ENCODE measurements around the gene TTC6. TPM values are rescaled to one million over a fixed set of nuclear protein-coding genes. Genes with fewer than 3 reads are reported as not detected.

The TTC6 gene
- total RNA-seq, 2 experiments from 2014 or later, result not detected

DNA sequence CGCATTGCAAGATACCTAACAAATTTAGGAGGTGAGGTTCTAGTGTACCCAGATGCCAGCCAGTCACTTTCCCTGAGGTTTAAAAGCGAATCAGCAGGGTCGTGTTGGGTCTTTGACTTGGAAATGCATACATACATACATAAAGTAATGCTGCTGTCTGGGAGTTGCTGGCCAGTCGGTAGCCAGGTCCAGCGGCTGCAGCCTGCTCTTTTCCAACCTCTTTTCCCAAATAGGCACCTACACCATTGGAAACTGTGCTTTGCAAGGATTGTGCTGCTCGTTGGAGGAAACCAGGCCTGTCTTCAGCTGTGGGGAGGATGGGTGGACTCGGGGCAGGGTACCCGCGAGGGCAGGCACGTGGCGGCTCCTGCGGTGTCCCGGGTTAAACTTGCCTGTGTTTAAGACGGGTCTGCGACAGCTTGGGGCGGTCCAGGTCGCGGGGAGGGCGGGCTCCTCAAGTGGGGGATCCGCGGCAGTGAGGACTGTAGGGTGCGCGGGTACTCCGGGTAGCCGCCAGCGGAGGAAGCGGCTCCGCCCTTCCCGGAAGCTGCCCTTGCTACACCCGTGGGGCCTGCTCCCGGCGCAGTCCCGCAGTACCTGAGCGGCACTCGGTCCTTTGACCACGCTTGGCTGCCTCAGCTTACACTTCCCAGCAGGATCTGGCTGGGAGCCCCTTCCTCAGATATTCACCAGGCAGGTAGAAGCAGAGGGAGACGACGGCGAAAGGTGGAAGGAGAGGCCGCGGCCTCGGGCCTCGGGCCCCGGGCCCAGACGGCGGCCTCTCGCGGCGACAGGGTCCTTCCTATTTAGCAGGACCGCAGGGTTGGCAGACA, 2.7 kb downstream of the TTC6 start:
- DNase-seq (no peak), ATAC-seq (no peak)
- Mint-ChIP-seq H3K36me3 (peaks cover 8% of the 10 kb centered on the region), H3K4me1 (peaks cover 12% of the 10 kb centered on the region), H3K4me3 (no peak overlapping the region), H3K9me3 (ENCODE audit: low read depth) (no peaks in the 10 kb centered on the region), H3K27me3 (peaks cover 85% of the 10 kb centered on the region), H3K27ac (no peak overlapping the region)
- CTCF ChIA-PET, result no interaction called here

- H3K36me3 Mint-ChIP-seq, result peaks cover 8% of the 10 kb centered on the region
- H3K27ac Mint-ChIP-seq, result no peak overlapping the region
- DNase-seq (no peak), ATAC-seq (no peak)
- CTCF ChIA-PET, result no interaction called here
- no peaks in the 10 kb centered on the region for H3K9me3 Mint-ChIP-seq (ENCODE audit: low read depth)
- no peak overlapping the region for H3K4me3 Mint-ChIP-seq
- peaks cover 81% of the 10 kb centered on the region for H3K27me3 Mint-ChIP-seq
- H3K4me1 Mint-ChIP-seq, result peaks cover 12% of the 10 kb centered on the region
Measured at GRCh38 chr14:37598747-37599506, 3.5 kb downstream of the TTC6 start.

- Mint-ChIP-seq H3K4me1 (peaks cover 8% of the 10 kb centered on the region), H3K36me3 (peaks cover 5% of the 10 kb centered on the region), H3K27ac (no peak overlapping the region), H3K9me3 (ENCODE audit: low read depth) (no peaks in the 10 kb centered on the region), H3K4me3 (no peak overlapping the region), H3K27me3 (peaks cover 75% of the 10 kb centered on the region)
- ATAC-seq (no peak), DNase-seq (no peak)
- CTCF ChIA-PET, result interaction anchor here (1.1 kb wide), 1 partner anchor 15 kb away, joined by 3 read pairs; no protein-coding TSS in a partner anchor
Measured at GRCh38 chr14:37599507-37600368, 4.3 kb downstream of the TTC6 start.

- Mint-ChIP-seq H3K4me3 (no peak overlapping the region), H3K27me3 (peaks cover 67% of the 10 kb centered on the region), H3K4me1 (peaks cover 7% of the 10 kb centered on the region), H3K36me3 (peaks cover 5% of the 10 kb centered on the region), H3K9me3 (ENCODE audit: low read depth) (no peaks in the 10 kb centered on the region), H3K27ac (no peak overlapping the region)
- ATAC-seq (no peak), DNase-seq (no peak)
- CTCF ChIA-PET, result interaction anchor here (1.1 kb wide), 1 partner anchor 14 kb away, joined by 3 read pairs; no protein-coding TSS in a partner anchor
Measured at GRCh38 chr14:37600880-37601741, 5.7 kb downstream of the TTC6 start.

- H3K4me1 Mint-ChIP-seq, result peaks cover 4% of the 10 kb centered on the region
- CTCF ChIA-PET, result no interaction called here
Measured at GRCh38 chr14:37601865-37602264, 6.4 kb downstream of the TTC6 start.

GRCh38 chr14:37602605-37603453, 7.4 kb downstream of the TTC6 start:
- Mint-ChIP-seq H3K4me3 (no peak overlapping the region), H3K9me3 (ENCODE audit: low read depth) (no peaks in the 10 kb centered on the region), H3K27ac (no peak overlapping the region), H3K36me3 (no peaks in the 10 kb centered on the region), H3K4me1 (peaks cover 4% of the 10 kb centered on the region), H3K27me3 (peaks cover 50% of the 10 kb centered on the region)
- CTCF ChIA-PET, result no interaction called here
- DNase-seq (no peak), ATAC-seq (no peak)

More at GRCh38 chr14:37601865-37602264, 6.4 kb downstream of the TTC6 start:
- Mint-ChIP-seq H3K4me3 (no peak overlapping the region), H3K27ac (no peak overlapping the region), H3K36me3 (peaks cover 2% of the 10 kb centered on the region), H3K27me3 (peaks cover 59% of the 10 kb centered on the region), H3K9me3 (ENCODE audit: low read depth) (no peaks in the 10 kb centered on the region)
- DNase-seq, result no peak
- no peak for ATAC-seq

GRCh38 chr14:37603688-37604251, 8.3 kb downstream of the TTC6 start:
- DNase-seq (no peak), ATAC-seq (no peak)
- H3K4me1 Mint-ChIP-seq, result peaks cover 4% of the 10 kb centered on the region
- H3K4me3 Mint-ChIP-seq, result no peak overlapping the region
- no peaks in the 10 kb centered on the region for H3K36me3 Mint-ChIP-seq
- no peaks in the 10 kb centered on the region for H3K9me3 Mint-ChIP-seq (ENCODE audit: low read depth)
- H3K27me3 Mint-ChIP-seq, result peaks cover 42% of the 10 kb centered on the region
- CTCF ChIA-PET, result no interaction called here
- H3K27ac Mint-ChIP-seq, result no peak overlapping the region

GRCh38 chr14:37606678-37607077, 11.2 kb downstream of the TTC6 start:
- Mint-ChIP-seq H3K9me3 (ENCODE audit: low read depth) (peaks cover 2% of the 10 kb centered on the region), H3K36me3 (no peaks in the 10 kb centered on the region), H3K27ac (no peak overlapping the region), H3K4me1 (no peaks in the 10 kb centered on the region), H3K27me3 (peaks cover 18% of the 10 kb centered on the region), H3K4me3 (no peak overlapping the region)
- CTCF ChIA-PET, result no interaction called here
- DNase-seq (no peak), ATAC-seq (no peak)

- ATAC-seq, result no peak
- Mint-ChIP-seq H3K27ac (no peak overlapping the region), H3K4me1 (no peaks in the 10 kb centered on the region), H3K9me3 (ENCODE audit: low read depth) (peaks cover 4% of the 10 kb centered on the region), H3K4me3 (no peak overlapping the region), H3K36me3 (no peaks in the 10 kb centered on the region), H3K27me3 (peaks cover 5% of the 10 kb centered on the region)
- no peak for DNase-seq
- CTCF ChIA-PET, result no interaction called here
Measured at GRCh38 chr14:37608649-37609048, 13.2 kb downstream of the TTC6 start.

GRCh38 chr14:37610945-37611523, 15.6 kb downstream of the TTC6 start:
- H3K27ac Mint-ChIP-seq, result no peak overlapping the region
- ATAC-seq (no peak), DNase-seq (no peak)
- H3K4me1 Mint-ChIP-seq, result no peaks in the 10 kb centered on the region
- H3K4me3 Mint-ChIP-seq, result no peak overlapping the region
- no peaks in the 10 kb centered on the region for H3K36me3 Mint-ChIP-seq
- H3K9me3 Mint-ChIP-seq (ENCODE audit: low read depth), result peaks cover 6% of the 10 kb centered on the region
- CTCF ChIA-PET, result no interaction called here
- H3K27me3 Mint-ChIP-seq, result peaks cover 5% of the 10 kb centered on the region

GRCh38 chr14:37615582-37616289, 20.3 kb downstream of the TTC6 start:
- ATAC-seq (no peak), DNase-seq (no peak)
- Mint-ChIP-seq H3K4me1 (no peaks in the 10 kb centered on the region), H3K9me3 (ENCODE audit: low read depth) (peaks cover 6% of the 10 kb centered on the region), H3K27me3 (peaks cover 5% of the 10 kb centered on the region), H3K27ac (no peak overlapping the region), H3K4me3 (no peak overlapping the region), H3K36me3 (no peaks in the 10 kb centered on the region)
- CTCF ChIA-PET, result no interaction called here
